Endodermal cell (in vitro differentiated cells): Measurements from ENCODE around the gene CNTNAP1. TPM values are rescaled to one million over a fixed set of nuclear protein-coding genes. Genes with fewer than 3 reads are reported as not detected.

ENCODE experiments used
- DNase-seq: peaks from one replicate; pipeline ENCODE4 v3.0.0-alpha.2; 2017
- H3K27ac ChIP-seq: 2 replicates; pipeline ENCODE4 v1.5.1; 2013; ENCODE audit warnings: mild to moderate bottlenecking, low read depth, low read length, moderate library complexity
- H3K27me3 ChIP-seq: 2 replicates; pipeline ENCODE4 v1.6.1; 2013; ENCODE audit warnings: mild to moderate bottlenecking, low read length, moderate library complexity; ENCODE audit not compliant: insufficient read depth, control insufficient read depth, poor library complexity, severe bottlenecking
- H3K36me3 ChIP-seq: 2 replicates; pipeline ENCODE4 v1.7.0; 2013; ENCODE audit warnings: mild to moderate bottlenecking, low read length, moderate library complexity; ENCODE audit not compliant: control insufficient read depth, insufficient read depth
- H3K4me1 ChIP-seq: one replicate; pipeline ENCODE4 v1.7.0; 2013; ENCODE audit warnings: low read length; ENCODE audit not compliant: control insufficient read depth, insufficient read depth
- H3K4me3 ChIP-seq: 2 replicates; pipeline ENCODE4 v1.5.1; 2013; ENCODE audit warnings: mild to moderate bottlenecking, low read length, moderate library complexity
- H3K9ac ChIP-seq: 2 replicates; pipeline ENCODE4 v1.6.1; 2013; ENCODE audit warnings: mild to moderate bottlenecking, low read length, moderate library complexity; ENCODE audit not compliant: poor library complexity, severe bottlenecking; ENCODE audit errors: extremely low read depth
- H3K9me3 ChIP-seq: 2 replicates; pipeline ENCODE4 v1.6.1; 2013; ENCODE audit warnings: mild to moderate bottlenecking, low read length, moderate library complexity; ENCODE audit not compliant: control insufficient read depth
- H3K27ac Mint-ChIP-seq: 2 replicates; pipeline ENCODE4 v1.8.0; 2020; ENCODE audit warnings: mixed read lengths
- H3K27me3 Mint-ChIP-seq: 2 replicates; pipeline ENCODE4 v1.8.0; 2021; ENCODE audit warnings: mild to moderate bottlenecking, mixed read lengths; ENCODE audit not compliant: insufficient read depth
- H3K36me3 Mint-ChIP-seq: 2 replicates; pipeline ENCODE4 v1.8.0; 2020; ENCODE audit warnings: low read depth, mixed read lengths
- H3K4me1 Mint-ChIP-seq: 2 replicates; pipeline ENCODE4 v1.8.0; 2020; ENCODE audit warnings: mixed read lengths
- H3K4me3 Mint-ChIP-seq: 2 replicates; pipeline ENCODE4 v1.8.0; 2020; ENCODE audit warnings: mild to moderate bottlenecking, moderate library complexity, mixed read lengths
- H3K9me3 Mint-ChIP-seq: 2 replicates; pipeline ENCODE4 v1.8.0; 2020; ENCODE audit warnings: mild to moderate bottlenecking, mixed read lengths
- WGBS, 2 experiments: methylation state at CpG; one replicate each; pipeline versions ENCODE4 v1.1.5 to v1.1.7; 2013; ENCODE audit warnings: missing lambda C conversion rate in 2 of 2, mixed read lengths in 1 of 2; ENCODE audit not compliant: insufficient coverage in 1 of 2, insufficient read length in 1 of 2; 5-methylcytosine and 5-hydroxymethylcytosine counted together
- total RNA-seq, 2 donors: library from RNA; stranded (reverse); fragmentation: NEBNext Ultra II Directional in 1 of 2; extraction: Animal tissue kit (Norgen Biotek cat#: 25700) in 1 of 2; gene quantifications; 2 replicates in 1 of 2; 3 replicates in 1 of 2; pipeline ENCODE4 v1.2.1, GENCODE V29; 2021
- TF ChIP-seq, protein P1 (sequence below): fragments of 200-600 bp; sonication (generic); conservative IDR thresholded peaks from 2 replicates; pipeline ENCODE4 v1.5.0; 2021; ENCODE audit warnings: antibody characterized with exemption, mild to moderate bottlenecking

CNTNAP1 gene
- total RNA-seq, 2 donors from 2014 or later = 9.9 to 18.9 TPM

DNA sequence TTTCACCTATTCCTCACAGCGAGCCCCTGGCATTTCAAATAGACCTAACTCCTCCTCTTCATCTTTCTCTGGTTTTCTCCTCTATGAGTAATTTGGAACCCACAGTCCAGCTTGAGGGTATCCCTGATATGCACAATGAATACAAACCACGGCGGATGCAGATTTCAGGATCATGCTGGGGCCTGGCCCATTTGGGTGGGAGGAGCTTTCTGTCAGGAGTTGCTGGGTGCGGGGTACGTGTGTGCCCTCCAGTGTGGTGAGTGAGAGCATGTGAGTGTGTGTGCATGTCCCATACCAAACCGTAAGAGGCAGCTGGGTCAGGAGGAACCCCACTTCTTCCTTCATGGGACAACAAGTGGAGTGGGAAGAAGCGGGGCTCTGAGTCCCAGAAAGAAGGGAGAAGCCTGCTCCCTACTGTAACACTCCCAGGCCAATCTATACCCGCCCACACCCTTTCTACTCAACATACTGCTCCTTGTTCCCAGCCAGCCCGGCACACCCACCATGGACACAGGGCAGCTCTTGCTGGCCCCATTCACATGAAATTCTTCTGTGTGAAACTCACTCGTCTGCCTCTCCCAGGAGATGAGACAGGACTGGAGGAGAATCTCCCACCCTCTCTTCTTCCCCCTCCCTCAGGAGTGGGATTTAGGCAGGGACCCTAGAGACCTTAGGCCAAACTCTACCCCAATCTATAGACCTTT, 18.4 kb downstream of the CNTNAP1 start:
- H3K36me3 ChIP-seq = peaks cover 19% of the 10 kb centered on the region
- Mint-ChIP-seq H3K36me3 (peaks cover 32% of the 10 kb centered on the region), H3K9me3 (no peaks in the 10 kb centered on the region), H3K27me3 (no peaks in the 10 kb centered on the region), H3K4me1 (peaks cover 8% of the 10 kb centered on the region), H3K4me3 (no peak overlapping the region), H3K27ac (no peak overlapping the region)
- H3K9ac ChIP-seq = no peak overlapping the region
- DNase-seq = no peak
- WGBS, 2 experiments = 86 to 100% methylated on average over 3 to 10 of the region's 10 CpGs
- peaks cover 5% of the 10 kb centered on the region for H3K4me1 ChIP-seq
- TF ChIP-seq, protein P1, sequence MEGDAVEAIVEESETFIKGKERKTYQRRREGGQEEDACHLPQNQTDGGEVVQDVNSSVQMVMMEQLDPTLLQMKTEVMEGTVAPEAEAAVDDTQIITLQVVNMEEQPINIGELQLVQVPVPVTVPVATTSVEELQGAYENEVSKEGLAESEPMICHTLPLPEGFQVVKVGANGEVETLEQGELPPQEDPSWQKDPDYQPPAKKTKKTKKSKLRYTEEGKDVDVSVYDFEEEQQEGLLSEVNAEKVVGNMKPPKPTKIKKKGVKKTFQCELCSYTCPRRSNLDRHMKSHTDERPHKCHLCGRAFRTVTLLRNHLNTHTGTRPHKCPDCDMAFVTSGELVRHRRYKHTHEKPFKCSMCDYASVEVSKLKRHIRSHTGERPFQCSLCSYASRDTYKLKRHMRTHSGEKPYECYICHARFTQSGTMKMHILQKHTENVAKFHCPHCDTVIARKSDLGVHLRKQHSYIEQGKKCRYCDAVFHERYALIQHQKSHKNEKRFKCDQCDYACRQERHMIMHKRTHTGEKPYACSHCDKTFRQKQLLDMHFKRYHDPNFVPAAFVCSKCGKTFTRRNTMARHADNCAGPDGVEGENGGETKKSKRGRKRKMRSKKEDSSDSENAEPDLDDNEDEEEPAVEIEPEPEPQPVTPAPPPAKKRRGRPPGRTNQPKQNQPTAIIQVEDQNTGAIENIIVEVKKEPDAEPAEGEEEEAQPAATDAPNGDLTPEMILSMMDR = no peak
- no peaks in the 10 kb centered on the region for H3K9me3 ChIP-seq
- H3K27ac ChIP-seq = no peak overlapping the region
- no peaks in the 10 kb centered on the region for H3K27me3 ChIP-seq
- H3K4me3 ChIP-seq = no peak overlapping the region

DNA sequence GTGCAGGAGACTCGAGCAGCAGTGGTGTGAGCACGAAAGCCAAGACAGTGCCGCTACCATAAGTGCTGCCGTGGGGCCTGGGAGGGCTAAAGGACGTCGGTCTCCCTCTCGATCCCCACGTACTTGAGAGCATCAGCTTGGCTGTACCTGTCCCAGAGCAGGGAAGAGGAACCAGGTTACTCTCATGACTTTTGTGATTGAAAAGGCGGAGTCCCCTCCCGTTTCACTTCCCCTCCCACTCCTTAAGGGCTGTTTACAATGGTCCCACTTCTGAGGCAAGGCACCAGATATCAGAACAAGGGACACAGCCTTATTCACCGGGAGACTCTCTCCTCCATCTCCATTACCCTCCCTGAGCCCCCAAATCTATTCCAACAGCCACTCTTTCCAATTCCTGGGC, 20.1 kb downstream of the CNTNAP1 start:
- 93 to 97% methylated on average over 10 to 11 of the region's 11 CpGs for WGBS, 2 experiments
- no peak overlapping the region for H3K4me3 Mint-ChIP-seq
- H3K36me3 Mint-ChIP-seq = peaks cover 35% of the 10 kb centered on the region

GRCh38 chr17:42704490-42704836, 22.1 kb downstream of the CNTNAP1 start:
- WGBS, 2 experiments = 91 to 95% methylated on average over 5 of the region's 5 CpGs
- peaks cover 46% of the 10 kb centered on the region for H3K36me3 Mint-ChIP-seq

More for the DNA sequence above, 20.1 kb downstream of the CNTNAP1 start:
- Histone ChIP-seq H3K9ac (no peak overlapping the region), H3K27ac (no peak overlapping the region), H3K9me3 (no peaks in the 10 kb centered on the region), H3K4me1 (peaks cover 5% of the 10 kb centered on the region), H3K4me3 (no peak overlapping the region), H3K36me3 (peaks cover 25% of the 10 kb centered on the region), H3K27me3 (no peaks in the 10 kb centered on the region)
- no peaks in the 10 kb centered on the region for H3K27me3 Mint-ChIP-seq
- TF ChIP-seq, protein P1 = no peak
- H3K4me1 Mint-ChIP-seq = peaks cover 8% of the 10 kb centered on the region
- H3K9me3 Mint-ChIP-seq = no peaks in the 10 kb centered on the region
- no peak overlapping the region for H3K27ac Mint-ChIP-seq
- no peak for DNase-seq

More at GRCh38 chr17:42704490-42704836, 22.1 kb downstream of the CNTNAP1 start:
- TF ChIP-seq, protein P1 = no peak
- H3K4me1 ChIP-seq = peaks cover 10% of the 10 kb centered on the region
- H3K27me3 ChIP-seq = no peaks in the 10 kb centered on the region
- Mint-ChIP-seq H3K4me1 (peaks cover 2% of the 10 kb centered on the region), H3K27ac (no peak overlapping the region), H3K27me3 (no peaks in the 10 kb centered on the region), H3K4me3 (no peak overlapping the region), H3K9me3 (no peaks in the 10 kb centered on the region)
- no peak overlapping the region for H3K27ac ChIP-seq
- no peak for DNase-seq
- no peak overlapping the region for H3K9ac ChIP-seq
- H3K36me3 ChIP-seq = peaks cover 32% of the 10 kb centered on the region
- no peaks in the 10 kb centered on the region for H3K9me3 ChIP-seq
- no peak overlapping the region for H3K4me3 ChIP-seq
